Mesendoderm (in vitro differentiated cells): ENCODE data around the gene C21orf91.

ENCODE experiments used
- DNase-seq: peaks from one replicate; pipeline ENCODE4 v3.0.0; 2013
- H2AK5ac ChIP-seq: 2 replicates; pipeline ENCODE4 v1.6.1; 2013; ENCODE audit warnings: low read length, inconsistent platforms
- H2BK120ac ChIP-seq: 2 replicates; pipeline ENCODE4 v1.6.1; 2013; ENCODE audit warnings: low read depth, mild to moderate bottlenecking, low read length, moderate library complexity, mixed read lengths
- H2BK15ac ChIP-seq: replicated peaks from 2 replicates; pipeline ENCODE4 v1.6.1; 2013; ENCODE audit warnings: low read depth, mild to moderate bottlenecking, moderate library complexity
- H2BK5ac ChIP-seq: 2 replicates; pipeline ENCODE4 v1.6.1; 2013; ENCODE audit warnings: low read length, inconsistent platforms
- H3K18ac ChIP-seq: 2 replicates; pipeline ENCODE4 v1.6.1; 2013; ENCODE audit warnings: mild to moderate bottlenecking, low read length, mixed read lengths
- H3K23ac ChIP-seq: one replicate; pipeline ENCODE4 v1.6.1; 2013; ENCODE audit warnings: low read length
- H3K27ac ChIP-seq: 2 replicates; pipeline ENCODE4 v1.5.1; 2013; ENCODE audit warnings: low read depth, mild to moderate bottlenecking, inconsistent platforms, low read length, moderate library complexity
- H3K27me3 ChIP-seq: 2 replicates; pipeline ENCODE4 v1.6.1; 2013; ENCODE audit warnings: low read length, control low read depth, mild to moderate bottlenecking, inconsistent platforms; ENCODE audit not compliant: insufficient read depth, poor library complexity
- H3K36me3 ChIP-seq: 2 replicates; pipeline ENCODE4 v1.6.1; 2013; ENCODE audit warnings: low read length, inconsistent platforms; ENCODE audit not compliant: control insufficient read depth, insufficient read depth
- H3K4ac ChIP-seq: one replicate; pipeline ENCODE4 v1.6.1; 2013; ENCODE audit warnings: low read depth, mild to moderate bottlenecking, low read length, moderate library complexity
- H3K4me1 ChIP-seq: 2 replicates; pipeline ENCODE4 v1.6.1; 2013; ENCODE audit warnings: low read depth, low read length, inconsistent platforms; ENCODE audit not compliant: control insufficient read depth
- H3K4me2 ChIP-seq: 2 replicates; pipeline ENCODE4 v1.6.1; 2013; ENCODE audit warnings: low read length
- H3K4me3 ChIP-seq: 2 replicates; pipeline ENCODE4 v1.5.1; 2013; ENCODE audit warnings: mild to moderate bottlenecking, low read length
- H3K56ac ChIP-seq: one replicate; pipeline ENCODE4 v1.6.1; 2013; ENCODE audit warnings: low read length
- H3K79me1 ChIP-seq: 2 replicates; pipeline ENCODE4 v1.6.1; 2013; ENCODE audit warnings: low read length, inconsistent platforms
- H3K79me2 ChIP-seq: 2 replicates; pipeline ENCODE4 v1.6.1; 2013; ENCODE audit warnings: mild to moderate bottlenecking, low read length; ENCODE audit not compliant: control insufficient read depth, insufficient read depth
- H3K9ac ChIP-seq: 2 replicates; pipeline ENCODE4 v1.6.1; 2013; ENCODE audit warnings: low read length, inconsistent platforms
- H4K5ac ChIP-seq: one replicate; pipeline ENCODE4 v1.6.1; 2013; ENCODE audit warnings: low read length
- H4K8ac ChIP-seq: one replicate; pipeline ENCODE4 v1.6.1; 2013; ENCODE audit warnings: low read depth, mild to moderate bottlenecking, control low read depth, low read length, moderate library complexity
- WGBS: extraction: QIAGEN DNeasy Blood & Tissue Kit; methylation state at CpG from one replicate; pipeline ENCODE4 v1.1.7; 2013; ENCODE audit warnings: low lambda C conversion rate, missing lambda C conversion rate; ENCODE audit not compliant: insufficient coverage; ENCODE audit errors: extremely low coverage; 5-methylcytosine and 5-hydroxymethylcytosine counted together

C21orf91 gene

GRCh38 chr21:17782051-17782450, 37.1 kb downstream of the C21orf91 start:
- no peak overlapping the region for H3K18ac ChIP-seq
- H3K56ac ChIP-seq: no peak overlapping the region
- no peak overlapping the region for H2BK15ac ChIP-seq
- no peak overlapping the region for H3K23ac ChIP-seq
- no peaks in the 10 kb centered on the region for H3K79me1 ChIP-seq
- no peak for DNase-seq
- no peaks in the 10 kb centered on the region for H3K4me1 ChIP-seq
- no peak overlapping the region for H3K9ac ChIP-seq
- H3K27ac ChIP-seq: no peak overlapping the region
- no peak overlapping the region for H2BK5ac ChIP-seq
- H3K4me2 ChIP-seq: no peak overlapping the region
- no peak overlapping the region for H2BK120ac ChIP-seq
- H3K27me3 ChIP-seq: no peaks in the 10 kb centered on the region
- WGBS: no CpG with 5 or more reads among the region's 1 CpG
- no peak overlapping the region for H3K4me3 ChIP-seq
- H2AK5ac ChIP-seq: no peak overlapping the region
- no peak overlapping the region for H3K4ac ChIP-seq
- peaks cover 4% of the 10 kb centered on the region for H3K36me3 ChIP-seq
- peak overlapping the region; percentile 15 for H4K8ac ChIP-seq
- H4K5ac ChIP-seq: no peak overlapping the region
- no peaks in the 10 kb centered on the region for H3K79me2 ChIP-seq

GRCh38 chr21:17781524-17781923, 37.6 kb downstream of the C21orf91 start:
- Histone ChIP-seq H3K56ac (no peak overlapping the region), H3K4me2 (no peak overlapping the region), H3K79me1 (no peaks in the 10 kb centered on the region), H3K79me2 (no peaks in the 10 kb centered on the region), H3K4me3 (no peak overlapping the region), H2AK5ac (no peak overlapping the region), H2BK120ac (no peak overlapping the region), H2BK5ac (no peak overlapping the region), H3K36me3 (peaks cover 3% of the 10 kb centered on the region), H3K9ac (no peak overlapping the region), H3K4ac (no peak overlapping the region), H3K27ac (no peak overlapping the region), H4K8ac (no peak overlapping the region), H2BK15ac (no peak overlapping the region), H3K4me1 (no peaks in the 10 kb centered on the region), H4K5ac (no peak overlapping the region), H3K18ac (no peak overlapping the region), H3K23ac (no peak overlapping the region), H3K27me3 (no peaks in the 10 kb centered on the region)
- no CpG with 5 or more reads among the region's 5 CpGs for WGBS
- DNase-seq: peak; percentile 5

- Histone ChIP-seq H3K27ac (no peak overlapping the region), H4K8ac (no peak overlapping the region), H3K4me3 (no peak overlapping the region), H3K27me3 (no peaks in the 10 kb centered on the region), H3K9ac (no peak overlapping the region), H2AK5ac (no peak overlapping the region), H3K23ac (no peak overlapping the region), H3K79me1 (no peaks in the 10 kb centered on the region), H4K5ac (no peak overlapping the region), H2BK15ac (no peak overlapping the region), H3K56ac (no peak overlapping the region), H3K4ac (no peak overlapping the region), H3K36me3 (peaks cover 1% of the 10 kb centered on the region), H2BK5ac (no peak overlapping the region), H2BK120ac (no peak overlapping the region), H3K4me2 (no peak overlapping the region), H3K4me1 (no peaks in the 10 kb centered on the region), H3K18ac (no peak overlapping the region), H3K79me2 (no peaks in the 10 kb centered on the region)
- peak; percentile 8 for DNase-seq
- WGBS: no CpG with 5 or more reads among the region's 6 CpGs
Observed at GRCh38 chr21:17780539-17780938, 38.6 kb downstream of the C21orf91 start.

GRCh38 chr21:17779980-17780379, 39.2 kb downstream of the C21orf91 start:
- Histone ChIP-seq H3K23ac (no peak overlapping the region), H2BK120ac (no peak overlapping the region), H4K8ac (no peak overlapping the region), H3K4me3 (no peak overlapping the region), H3K4me1 (no peaks in the 10 kb centered on the region), H2BK5ac (no peak overlapping the region), H3K27me3 (no peaks in the 10 kb centered on the region), H3K56ac (no peak overlapping the region), H3K79me2 (no peaks in the 10 kb centered on the region), H3K79me1 (no peaks in the 10 kb centered on the region), H3K27ac (no peak overlapping the region), H3K18ac (no peak overlapping the region), H3K4ac (no peak overlapping the region), H3K4me2 (no peak overlapping the region), H3K9ac (no peak overlapping the region), H4K5ac (no peak overlapping the region), H2BK15ac (no peak overlapping the region), H2AK5ac (no peak overlapping the region), H3K36me3 (no peaks in the 10 kb centered on the region)
- no peak for DNase-seq
- no CpG with 5 or more reads among the region's 3 CpGs for WGBS

GRCh38 chr21:17779496-17779895, 39.7 kb downstream of the C21orf91 start:
- 100% methylated on average over 1 of the region's 3 CpGs for WGBS
- H3K9ac ChIP-seq: no peak overlapping the region

GRCh38 chr21:17777072-17777765, 41.9 kb downstream of the C21orf91 start:
- DNase-seq: no peak
- no peak overlapping the region for H3K18ac ChIP-seq
- H3K79me1 ChIP-seq: no peaks in the 10 kb centered on the region
- no peak overlapping the region for H2BK5ac ChIP-seq
- H2BK120ac ChIP-seq: no peak overlapping the region
- H3K4me3 ChIP-seq: no peak overlapping the region
- no peak overlapping the region for H3K56ac ChIP-seq
- no peak overlapping the region for H3K27ac ChIP-seq
- H3K9ac ChIP-seq: no peak overlapping the region
- no peaks in the 10 kb centered on the region for H3K79me2 ChIP-seq
- H3K4ac ChIP-seq: no peak overlapping the region
- H3K36me3 ChIP-seq: no peaks in the 10 kb centered on the region
- no peak overlapping the region for H2AK5ac ChIP-seq
- H3K4me2 ChIP-seq: no peak overlapping the region
- no peaks in the 10 kb centered on the region for H3K27me3 ChIP-seq
- H4K5ac ChIP-seq: no peak overlapping the region
- H3K4me1 ChIP-seq: no peaks in the 10 kb centered on the region
- H2BK15ac ChIP-seq: no peak overlapping the region
- no CpG with 5 or more reads among the region's 1 CpG for WGBS
- no peak overlapping the region for H4K8ac ChIP-seq
- H3K23ac ChIP-seq: no peak overlapping the region

More at GRCh38 chr21:17779496-17779895, 39.7 kb downstream of the C21orf91 start:
- Histone ChIP-seq H2BK120ac (no peak overlapping the region), H3K27me3 (no peaks in the 10 kb centered on the region), H3K18ac (no peak overlapping the region), H3K23ac (no peak overlapping the region), H3K36me3 (no peaks in the 10 kb centered on the region), H3K4me1 (no peaks in the 10 kb centered on the region), H3K4me2 (no peak overlapping the region), H3K79me1 (no peaks in the 10 kb centered on the region), H4K5ac (no peak overlapping the region), H3K79me2 (no peaks in the 10 kb centered on the region), H3K4me3 (no peak overlapping the region), H3K27ac (no peak overlapping the region), H4K8ac (no peak overlapping the region), H2AK5ac (no peak overlapping the region), H3K4ac (no peak overlapping the region), H2BK5ac (no peak overlapping the region), H2BK15ac (no peak overlapping the region), H3K56ac (no peak overlapping the region)
- no peak for DNase-seq
